Stimulated activated CD8-positive, alpha-beta memory T cell treated with anti-CD3 and anti-CD28 coated beads, Interleukin-15, amount 100 ng/mL, for 1 hour (primary cell): ENCODE measurements around the gene CCDC50.

Experiments
- DNase-seq: peaks from one replicate; pipeline ENCODE4 v3.0.0-alpha.2; 2020; ENCODE audit warnings: low read depth

Gene CCDC50

DNA sequence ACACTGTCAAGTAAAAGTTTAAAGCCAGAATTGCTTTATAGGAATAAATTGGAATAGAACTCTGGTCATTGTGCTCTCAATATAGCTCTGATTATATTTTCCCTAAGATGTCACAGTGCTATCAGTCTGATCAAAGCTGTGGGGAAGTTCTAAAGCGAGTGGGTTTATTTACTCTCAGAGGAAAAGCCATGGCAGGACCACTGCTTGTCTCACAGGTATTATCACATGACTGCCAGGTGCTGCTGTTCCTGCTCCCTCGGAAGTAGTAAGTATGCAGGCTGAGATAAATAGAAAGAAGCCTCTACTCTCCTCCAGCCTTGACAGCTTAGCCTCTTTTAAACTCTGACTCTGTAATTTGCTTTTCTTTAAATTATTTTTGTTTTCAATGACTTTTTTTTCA lies 50.3 kb downstream of the CCDC50 start:
- no peak for DNase-seq

- DNase-seq: no peak
Measured at GRCh38 chr3:191380001-191380400, 50.8 kb downstream of the CCDC50 start.

DNA sequence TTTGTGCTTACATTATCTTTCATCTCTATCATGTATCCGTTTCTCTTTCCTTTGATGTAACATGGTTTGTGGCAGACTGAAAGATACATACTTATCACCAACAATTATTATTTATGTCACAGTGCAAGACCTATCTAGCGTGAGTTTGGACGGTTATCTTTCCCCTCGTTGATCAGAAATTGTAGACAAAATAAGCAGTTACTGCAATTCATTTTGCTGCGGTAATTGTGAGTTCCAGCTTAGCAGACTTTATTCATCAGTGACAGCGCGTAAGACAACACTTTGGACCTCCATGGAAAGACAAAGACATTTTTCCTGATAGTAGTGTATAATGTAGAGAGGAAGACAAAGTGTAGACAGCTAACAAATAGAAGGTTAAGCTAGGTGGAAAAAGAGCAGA lies 52.1 kb downstream of the CCDC50 start:
- DNase-seq: no peak

- no peak for DNase-seq
Measured at GRCh38 chr3:191382661-191383060, 53.5 kb downstream of the CCDC50 start.

DNA sequence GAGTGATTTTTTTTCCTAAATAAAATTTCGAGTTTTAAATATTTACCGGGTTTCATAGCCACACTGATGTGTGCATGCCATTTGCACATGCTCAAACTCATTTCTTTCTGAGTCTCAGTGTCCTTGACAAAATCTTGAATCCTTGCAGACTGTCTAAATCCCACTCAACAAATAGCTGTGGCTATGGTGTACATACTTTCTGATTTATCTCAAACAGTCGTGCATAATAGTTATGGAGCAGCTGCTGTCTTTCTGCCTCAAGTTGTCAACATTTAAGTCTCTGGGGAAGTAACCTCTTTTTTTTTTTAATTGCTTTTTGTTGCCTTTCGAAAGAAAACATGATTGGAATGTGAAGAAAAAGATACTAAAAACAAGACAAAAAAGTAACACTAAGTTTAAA lies 53.9 kb downstream of the CCDC50 start:
- DNase-seq: no peak

DNA sequence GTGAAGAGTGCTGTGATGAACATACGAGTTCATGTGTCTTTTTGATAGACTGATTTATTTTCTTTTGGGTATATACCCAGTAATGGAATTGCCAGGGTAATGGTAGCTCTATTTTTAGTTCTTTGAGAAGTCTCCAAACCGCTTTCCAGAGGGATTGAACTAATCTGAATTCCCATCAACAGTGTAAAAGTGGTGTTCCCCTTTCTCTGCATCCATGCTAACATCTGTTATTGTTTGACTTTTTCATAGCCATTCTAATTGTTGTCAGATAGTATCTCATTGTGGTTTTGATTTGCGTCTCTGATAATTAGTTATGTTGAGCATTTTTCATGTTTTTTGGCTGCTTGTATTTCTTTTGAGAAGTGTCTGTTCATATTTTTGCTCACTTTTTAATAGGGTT lies 55.9 kb downstream of the CCDC50 start:
- no peak for DNase-seq

DNA sequence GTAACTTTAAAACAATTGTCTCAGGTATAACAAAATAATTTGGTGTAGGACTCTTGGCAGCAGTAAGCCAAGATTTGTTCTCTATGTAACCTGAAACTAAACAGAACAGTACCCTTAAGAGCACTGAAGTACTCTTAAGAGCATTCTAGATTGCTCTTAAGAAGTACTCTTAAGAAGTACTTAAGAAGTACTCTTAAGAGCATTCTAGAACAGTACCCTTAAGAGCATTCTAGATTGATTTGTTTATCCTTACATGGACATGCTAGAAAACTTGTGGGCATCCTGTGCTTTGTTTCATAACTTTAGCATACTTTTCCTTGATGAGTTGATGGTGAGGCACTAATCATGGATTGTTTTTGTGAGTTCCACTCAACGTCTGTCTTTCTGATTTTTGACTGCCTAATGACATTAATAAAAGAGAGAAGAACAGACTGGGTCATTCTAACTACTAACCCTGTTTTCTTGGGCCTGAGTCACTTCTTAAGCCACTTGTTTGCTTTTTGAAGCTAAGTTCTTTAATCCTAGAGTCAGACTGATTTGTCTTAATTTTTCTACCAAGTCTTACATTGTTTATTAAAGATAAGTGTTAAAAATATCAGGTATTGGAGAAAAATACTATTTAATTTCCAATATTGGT lies 58.4 kb downstream of the CCDC50 start:
- DNase-seq: no peak

GRCh38 chr3:191388823-191389222 lies 59.6 kb downstream of the CCDC50 start:
- no peak for DNase-seq

GRCh38 chr3:191390580-191390979 lies 61.4 kb downstream of the CCDC50 start:
- no peak for DNase-seq

DNA sequence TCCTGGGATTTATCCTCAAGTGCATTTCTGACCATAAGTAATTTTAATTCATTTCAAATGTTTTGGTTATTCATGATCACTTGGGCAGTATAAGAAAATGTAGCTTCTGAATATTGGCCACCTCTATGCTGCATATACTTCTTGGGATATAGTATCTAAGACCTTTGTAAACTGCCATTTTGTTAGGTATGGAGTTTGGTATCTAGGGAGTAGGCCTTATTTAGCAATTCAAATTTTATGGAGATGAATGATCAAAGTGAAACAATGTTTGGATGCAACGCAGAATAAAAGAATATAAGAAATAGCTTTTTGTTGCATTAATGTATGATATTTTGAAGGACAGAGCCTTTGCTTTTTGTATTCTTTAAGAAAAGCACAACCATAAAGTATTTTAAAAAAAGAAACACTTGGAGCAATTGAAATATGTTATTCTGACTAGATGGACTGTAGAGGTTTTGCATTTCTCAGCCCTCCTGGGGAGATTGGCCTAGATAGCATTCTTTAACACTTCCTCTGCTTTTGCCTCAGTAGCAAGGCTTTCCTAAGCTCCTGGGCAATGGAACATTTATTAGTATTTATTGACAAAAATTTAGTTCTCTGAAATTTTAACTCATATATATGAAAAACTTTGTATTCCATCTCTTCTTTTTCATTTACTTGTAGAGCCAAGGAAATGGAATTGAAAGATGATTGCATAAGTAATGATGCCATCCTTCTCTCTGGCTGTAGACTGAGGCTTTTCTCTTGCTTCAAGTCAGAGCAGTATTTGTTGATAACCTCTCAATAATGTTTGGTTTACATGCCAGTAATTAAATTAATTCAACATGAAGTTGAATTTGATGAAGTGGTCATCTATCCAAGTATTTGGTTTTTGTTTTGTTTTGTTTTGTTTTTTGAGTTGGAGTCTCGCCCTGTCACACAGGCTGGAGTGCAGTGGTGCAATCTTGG lies 62.9 kb downstream of the CCDC50 start:
- DNase-seq: no peak

- no peak for DNase-seq
Measured at GRCh38 chr3:191393146-191393545, 64.0 kb downstream of the CCDC50 start.

DNA sequence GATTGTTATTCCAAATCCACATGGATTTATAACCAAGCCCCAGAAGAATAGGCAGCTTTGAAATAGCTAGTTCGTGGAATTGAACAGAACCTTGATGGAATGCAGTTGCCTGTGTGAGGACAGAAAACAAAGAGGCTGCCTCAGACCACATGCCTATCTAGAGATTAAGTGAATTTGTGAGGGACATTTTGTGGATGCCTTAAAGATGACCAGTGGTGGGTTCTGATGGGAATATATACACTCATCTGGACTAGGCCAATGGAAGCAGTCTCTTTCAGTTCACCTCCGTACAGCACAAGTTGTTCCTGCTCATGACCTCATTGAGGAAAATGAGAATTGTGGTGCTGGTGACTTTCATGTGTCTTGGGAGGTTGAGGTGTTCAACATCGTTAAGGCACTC lies 68.6 kb downstream of the CCDC50 start:
- DNase-seq: no peak

DNA sequence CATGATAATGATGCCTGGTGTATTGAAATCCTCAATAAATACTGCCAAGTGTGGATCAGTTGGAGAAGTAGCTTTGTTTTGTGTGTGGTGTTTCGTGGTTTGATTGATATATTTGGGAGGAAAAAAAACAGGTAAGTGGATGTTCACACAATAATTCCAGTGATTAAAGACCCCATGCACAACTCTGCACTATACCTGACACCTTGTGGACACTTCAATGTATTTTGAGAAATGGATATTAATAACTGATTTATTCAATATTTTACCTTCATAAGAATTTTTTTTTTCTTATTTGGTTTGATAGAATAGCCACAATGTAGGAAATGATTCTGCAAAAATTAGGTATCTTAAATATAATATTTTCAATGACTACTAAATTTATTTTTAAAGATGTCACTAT lies 69.4 kb downstream of the CCDC50 start:
- no peak for DNase-seq

- DNase-seq: no peak
Measured at GRCh38 chr3:191399918-191400317, 70.7 kb downstream of the CCDC50 start.

GRCh38 chr3:191401775-191402357 lies 72.7 kb downstream of the CCDC50 start:
- no peak for DNase-seq

- no peak for DNase-seq
Measured at GRCh38 chr3:191409791-191410359, 80.7 kb downstream of the CCDC50 start.

DNA sequence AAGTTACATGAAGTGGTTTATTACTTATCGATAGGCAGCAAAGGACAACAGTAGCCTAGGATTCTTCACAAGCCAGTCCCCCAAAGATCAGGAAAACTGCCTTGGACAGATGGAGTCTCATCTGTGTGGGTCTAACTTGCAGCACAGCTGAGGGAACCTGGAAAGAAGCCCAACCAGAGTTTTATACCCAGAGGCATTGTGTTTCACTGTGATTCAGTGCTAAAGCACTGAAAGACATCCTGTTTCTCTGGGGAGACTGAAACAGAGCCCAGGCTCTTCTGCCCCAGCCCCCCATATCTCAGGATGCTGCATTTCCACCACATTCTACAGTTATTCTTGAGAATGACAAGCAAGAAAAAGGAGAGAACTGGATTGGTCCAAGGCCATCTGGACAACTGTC lies 83.6 kb downstream of the CCDC50 start:
- no peak for DNase-seq

DNA sequence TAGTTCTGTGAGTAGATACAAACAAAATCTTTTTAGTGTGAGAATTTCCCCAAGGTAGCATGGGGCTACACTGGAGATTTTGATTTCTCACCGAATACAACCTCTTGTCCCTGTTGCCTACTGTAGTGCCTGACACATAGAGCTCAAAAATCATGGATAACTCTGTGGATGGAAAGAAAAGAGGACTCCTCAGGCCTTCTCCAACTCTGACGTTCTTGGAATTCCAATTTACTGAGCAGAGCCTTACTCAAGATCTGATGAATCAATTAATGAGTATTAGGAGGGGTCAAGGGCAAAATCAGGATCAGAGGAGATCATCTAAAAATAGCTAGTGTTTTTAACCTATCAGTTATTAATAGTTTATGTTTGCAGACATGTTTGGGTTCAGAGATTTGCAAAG lies 85.1 kb downstream of the CCDC50 start:
- DNase-seq: no peak

DNA sequence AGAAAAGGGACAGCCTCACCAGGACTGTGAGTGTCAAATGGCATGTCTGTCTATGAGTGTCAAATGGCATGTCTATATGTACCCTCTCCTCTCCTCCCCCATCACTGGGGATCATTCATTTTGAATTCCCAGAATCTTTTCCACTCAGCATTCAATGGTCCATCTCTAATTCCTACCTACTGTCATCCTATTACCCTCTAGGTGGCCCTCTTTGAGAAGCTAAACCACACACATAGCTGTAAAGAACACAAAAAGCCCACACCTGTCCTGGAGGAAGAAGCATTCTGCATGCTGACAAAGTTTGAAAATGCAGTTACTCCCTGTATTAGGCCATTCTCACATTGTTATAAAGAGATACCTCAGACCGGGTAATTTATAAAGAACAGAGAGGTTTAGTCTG lies 85.5 kb downstream of the CCDC50 start:
- DNase-seq: no peak

DNA sequence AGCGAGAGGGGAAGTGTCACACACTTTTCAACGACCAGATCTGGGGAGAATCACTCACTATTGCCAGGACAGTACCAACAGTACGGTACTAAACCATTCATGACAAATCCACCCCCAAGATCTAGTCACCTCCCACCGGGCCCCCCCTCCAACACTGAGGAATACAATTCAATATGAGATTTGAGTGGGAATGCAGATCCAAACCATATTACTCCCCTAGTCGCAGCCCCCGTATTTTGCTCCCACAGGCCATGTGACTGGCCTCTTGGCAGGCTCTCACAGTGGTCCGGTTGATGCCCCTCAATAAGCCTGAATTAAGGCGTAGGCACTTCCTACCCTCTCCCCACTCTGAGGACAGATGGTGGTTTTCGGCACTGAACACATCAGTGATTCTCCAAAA lies 86.4 kb downstream of the CCDC50 start:
- DNase-seq: no peak

GRCh38 chr3:191417457-191417729 lies 88.2 kb downstream of the CCDC50 start:
- no peak for DNase-seq

DNA sequence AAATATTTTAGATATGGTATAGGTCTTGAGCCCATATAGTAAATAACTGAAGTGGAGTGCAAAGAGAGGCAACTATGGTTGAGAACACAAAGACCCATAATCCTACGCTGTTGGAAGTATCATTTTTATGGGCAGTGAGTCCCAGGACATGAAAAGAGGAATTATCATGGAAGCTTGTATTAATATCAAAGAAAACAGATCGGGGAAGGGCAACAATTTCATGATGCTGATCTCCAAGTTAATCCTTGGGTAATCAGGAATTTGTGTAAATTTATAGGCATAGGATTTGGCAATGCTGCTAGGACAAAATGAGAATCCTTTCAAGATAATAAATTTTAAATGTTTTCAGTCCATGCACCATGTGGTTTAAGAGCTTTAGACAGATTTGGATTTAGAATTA lies 91.6 kb downstream of the CCDC50 start:
- no peak for DNase-seq

GRCh38 chr3:191424881-191425280 lies 95.7 kb downstream of the CCDC50 start:
- DNase-seq: no peak
